Panc1 (cell line): ENCODE data around the gene AKAP6.

ENCODE experiments used
- POLR2AphosphoS5 ChIP-seq: IDR thresholded peaks from 2 replicates; pipeline ENCODE4 v1.6.1; 2012; ENCODE audit warnings: mild to moderate bottlenecking, low read depth, low read length, moderate library complexity
- TF ChIP-seq, protein P1 (sequence below): fragments of 450-650 bp; IDR thresholded peaks from 2 replicates; pipeline ENCODE4 v1.5.1; 2017; ENCODE audit warnings: mild to moderate bottlenecking

DNA sequence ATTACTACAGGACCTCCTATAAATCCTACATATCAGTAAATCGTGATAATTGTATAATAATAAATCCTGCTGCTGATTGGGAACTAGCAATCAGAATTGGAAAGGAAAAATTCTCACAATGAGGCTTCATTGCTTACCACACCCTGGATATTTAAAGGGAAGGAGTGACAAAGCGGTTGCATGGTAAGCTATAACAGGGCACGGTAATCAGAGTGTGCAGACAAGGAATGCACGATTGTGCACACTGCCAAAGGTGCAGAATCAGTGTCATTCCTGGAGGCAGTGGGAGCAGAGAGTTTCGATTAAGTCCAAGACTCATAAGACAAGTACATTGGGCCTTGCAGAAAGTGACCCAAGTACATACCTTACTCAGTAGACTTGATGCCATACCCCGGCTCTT, 332.1 kb downstream of the AKAP6 start:
- TF ChIP-seq, protein P1, sequence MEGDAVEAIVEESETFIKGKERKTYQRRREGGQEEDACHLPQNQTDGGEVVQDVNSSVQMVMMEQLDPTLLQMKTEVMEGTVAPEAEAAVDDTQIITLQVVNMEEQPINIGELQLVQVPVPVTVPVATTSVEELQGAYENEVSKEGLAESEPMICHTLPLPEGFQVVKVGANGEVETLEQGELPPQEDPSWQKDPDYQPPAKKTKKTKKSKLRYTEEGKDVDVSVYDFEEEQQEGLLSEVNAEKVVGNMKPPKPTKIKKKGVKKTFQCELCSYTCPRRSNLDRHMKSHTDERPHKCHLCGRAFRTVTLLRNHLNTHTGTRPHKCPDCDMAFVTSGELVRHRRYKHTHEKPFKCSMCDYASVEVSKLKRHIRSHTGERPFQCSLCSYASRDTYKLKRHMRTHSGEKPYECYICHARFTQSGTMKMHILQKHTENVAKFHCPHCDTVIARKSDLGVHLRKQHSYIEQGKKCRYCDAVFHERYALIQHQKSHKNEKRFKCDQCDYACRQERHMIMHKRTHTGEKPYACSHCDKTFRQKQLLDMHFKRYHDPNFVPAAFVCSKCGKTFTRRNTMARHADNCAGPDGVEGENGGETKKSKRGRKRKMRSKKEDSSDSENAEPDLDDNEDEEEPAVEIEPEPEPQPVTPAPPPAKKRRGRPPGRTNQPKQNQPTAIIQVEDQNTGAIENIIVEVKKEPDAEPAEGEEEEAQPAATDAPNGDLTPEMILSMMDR = no peak
- TF ChIP-seq POLR2AphosphoS5 = no peak
